HG03175 (cell line): ENCODE data around the gene LINC01488.

ENCODE experiments used
- ATAC-seq: cut with Tn5 transposase; IDR thresholded peaks from one replicate; pipeline ENCODE4 v1.9.1; 2021; ENCODE audit warnings: mild to moderate bottlenecking, moderate library complexity; ENCODE audit not compliant: unreplicated experiment

The LINC01488 gene

GRCh38 chr11:69524991-69525411 is 43.5 kb downstream of the LINC01488 start:
- ATAC-seq, result no peak

- ATAC-seq, result no peak
Observed at GRCh38 chr11:69525516-69526452, 44.3 kb downstream of the LINC01488 start.

- ATAC-seq, result no peak
Observed at GRCh38 chr11:69526453-69526810, 45.0 kb downstream of the LINC01488 start.

- no peak for ATAC-seq
Observed at GRCh38 chr11:69529001-69529400, 47.5 kb downstream of the LINC01488 start.

- no peak for ATAC-seq
Observed at GRCh38 chr11:69530278-69531070, 49.0 kb downstream of the LINC01488 start.

DNA sequence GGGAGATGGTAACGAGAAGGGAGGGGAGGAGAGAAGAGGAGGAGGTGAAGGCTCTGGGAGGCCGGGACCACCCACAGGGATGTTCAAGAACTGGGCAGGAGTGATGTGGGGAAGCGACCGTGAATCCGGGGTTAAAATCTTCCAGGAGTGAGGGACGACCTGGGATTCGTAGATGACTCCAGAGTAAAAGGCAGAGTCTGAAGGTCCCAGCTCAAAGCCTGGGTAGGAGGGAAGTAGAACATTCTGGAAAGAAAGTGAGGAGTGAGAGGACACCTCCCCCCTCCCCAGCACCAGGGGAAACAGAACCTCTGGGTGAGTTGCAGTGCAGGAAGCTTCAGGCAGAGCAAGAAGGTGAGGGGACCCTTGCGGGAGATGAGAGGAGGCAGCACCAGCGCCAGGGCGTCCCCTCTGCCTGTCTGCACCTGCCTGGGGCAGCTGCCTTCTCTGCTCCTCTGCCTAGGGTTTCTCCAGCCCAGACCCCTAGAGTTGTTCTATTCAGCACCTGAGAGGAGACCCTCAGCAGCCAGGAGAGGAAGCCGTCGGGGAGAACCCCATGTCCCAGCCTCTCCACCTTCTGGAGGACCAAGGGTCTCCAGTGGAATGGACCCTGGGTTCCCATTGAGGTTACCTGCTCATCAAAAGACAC is 49.7 kb downstream of the LINC01488 start:
- no peak for ATAC-seq

DNA sequence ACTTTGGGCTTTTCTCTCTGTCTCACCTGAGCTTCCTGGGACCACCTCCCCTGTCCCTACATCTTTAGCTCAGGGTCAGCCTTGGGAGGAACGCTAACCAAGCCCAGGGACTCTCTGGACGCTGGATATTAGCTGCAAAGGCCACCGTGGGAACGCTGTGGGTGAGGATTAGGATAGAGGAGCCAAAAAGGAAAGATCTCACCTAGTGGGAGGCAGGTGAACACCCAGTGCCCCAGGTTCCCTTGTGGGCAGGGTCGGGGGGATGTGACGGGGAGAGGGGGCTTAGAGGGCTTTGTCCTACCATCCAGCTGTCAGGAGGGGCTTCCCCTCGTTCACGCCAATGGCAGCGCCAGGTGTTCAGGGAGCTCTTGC is 50.2 kb downstream of the LINC01488 start:
- no peak for ATAC-seq

DNA sequence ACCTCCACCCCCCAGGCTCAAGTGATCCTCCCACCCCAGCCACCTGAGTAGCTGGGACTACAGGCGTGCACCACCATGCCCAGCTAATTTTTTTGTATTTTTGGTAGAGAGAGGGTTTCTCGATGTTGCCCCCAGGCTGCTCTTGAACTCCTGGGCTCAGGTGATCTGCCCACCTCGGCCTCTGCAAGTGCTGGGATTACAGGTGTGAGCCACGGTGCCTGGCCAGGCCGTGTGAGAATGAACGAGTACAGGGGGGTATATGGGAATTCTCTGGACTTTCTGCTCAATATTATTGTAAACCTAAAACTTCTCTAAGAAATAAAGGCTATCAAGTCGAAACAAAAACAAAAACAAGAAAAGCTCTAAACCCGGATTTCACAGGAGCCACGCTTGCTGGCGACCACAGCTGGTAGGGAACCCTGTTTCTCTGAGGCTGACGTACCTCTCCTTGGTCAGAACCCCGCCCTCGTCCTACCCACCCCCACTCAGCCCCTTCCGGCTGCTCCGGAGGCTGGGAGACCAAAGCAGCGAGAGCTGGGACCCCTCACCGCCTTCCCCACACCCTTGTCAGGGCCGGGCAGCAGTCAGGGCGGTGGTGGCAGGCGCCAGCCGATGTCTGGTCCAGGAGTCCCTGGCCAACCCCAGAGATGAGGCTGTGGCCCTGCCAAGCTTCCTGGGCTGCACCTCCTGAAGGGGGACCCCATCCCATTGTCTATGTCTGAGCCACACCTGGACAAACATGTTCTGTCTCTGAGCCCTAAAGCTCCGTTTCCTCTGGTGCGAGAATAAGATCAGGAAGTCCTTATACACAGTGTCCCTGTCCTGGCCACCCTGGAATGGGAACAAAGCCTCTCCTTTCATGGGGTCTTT is 52.1 kb downstream of the LINC01488 start:
- ATAC-seq, result no peak

DNA sequence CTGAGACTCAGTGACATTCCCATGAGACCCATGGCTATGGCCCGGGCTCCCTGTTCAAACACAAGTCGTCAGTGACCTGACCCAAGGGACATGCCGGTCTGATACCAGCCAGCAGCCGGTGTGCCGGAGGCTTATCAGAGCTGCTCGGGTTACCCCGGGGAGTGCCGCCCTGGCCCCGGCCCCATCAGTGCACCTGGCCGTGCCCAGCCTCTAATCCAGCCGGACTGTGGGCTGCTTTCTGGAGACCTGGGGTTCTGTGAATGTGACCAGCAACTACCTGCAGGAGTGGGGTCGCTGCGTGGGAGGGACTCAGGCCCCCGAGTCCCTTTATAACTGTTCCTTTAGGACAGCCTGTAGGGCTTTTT is 52.7 kb downstream of the LINC01488 start:
- ATAC-seq, result no peak

DNA sequence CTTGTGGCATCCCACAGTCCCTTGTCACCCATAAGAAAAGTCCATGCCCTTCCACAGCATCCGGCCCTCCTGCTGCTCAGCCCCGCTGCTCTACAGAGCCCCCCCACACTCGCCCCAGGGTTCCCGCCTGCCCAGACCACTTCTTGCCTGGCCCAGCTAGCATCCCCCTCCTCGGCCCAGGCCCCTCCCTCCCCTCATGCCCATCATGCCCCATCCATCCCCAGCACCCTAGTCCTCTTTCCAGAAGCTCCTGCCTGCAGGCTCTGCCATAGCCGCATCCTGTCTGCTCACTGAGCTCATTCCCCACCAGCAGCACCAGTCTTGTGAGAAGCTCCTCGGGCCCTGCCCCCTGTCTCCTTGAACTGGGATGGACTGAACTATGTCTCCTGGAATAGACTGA is 54.4 kb downstream of the LINC01488 start:
- ATAC-seq, result no peak

- no peak for ATAC-seq
Observed at GRCh38 chr11:69536406-69536805, 54.9 kb downstream of the LINC01488 start.

DNA sequence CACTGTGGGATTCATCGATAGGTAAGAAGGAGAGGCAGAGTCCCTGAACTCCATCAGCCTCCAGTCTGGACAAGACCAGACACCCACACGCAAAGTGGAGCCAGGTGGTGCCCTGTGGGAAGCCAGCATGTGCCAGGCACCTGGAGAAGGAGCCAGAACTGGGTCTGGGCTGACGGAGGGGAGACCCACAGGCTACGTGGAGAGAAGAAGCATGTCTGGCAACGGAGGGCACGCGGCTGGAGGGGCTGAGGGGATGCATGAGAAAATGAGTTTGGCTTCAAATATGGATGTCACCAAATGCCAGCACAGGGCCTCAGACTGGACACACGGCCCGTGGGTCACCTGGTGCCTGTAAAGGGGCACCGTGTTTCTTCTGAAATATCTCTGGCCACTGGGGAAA is 55.7 kb downstream of the LINC01488 start:
- ATAC-seq, result no peak

DNA sequence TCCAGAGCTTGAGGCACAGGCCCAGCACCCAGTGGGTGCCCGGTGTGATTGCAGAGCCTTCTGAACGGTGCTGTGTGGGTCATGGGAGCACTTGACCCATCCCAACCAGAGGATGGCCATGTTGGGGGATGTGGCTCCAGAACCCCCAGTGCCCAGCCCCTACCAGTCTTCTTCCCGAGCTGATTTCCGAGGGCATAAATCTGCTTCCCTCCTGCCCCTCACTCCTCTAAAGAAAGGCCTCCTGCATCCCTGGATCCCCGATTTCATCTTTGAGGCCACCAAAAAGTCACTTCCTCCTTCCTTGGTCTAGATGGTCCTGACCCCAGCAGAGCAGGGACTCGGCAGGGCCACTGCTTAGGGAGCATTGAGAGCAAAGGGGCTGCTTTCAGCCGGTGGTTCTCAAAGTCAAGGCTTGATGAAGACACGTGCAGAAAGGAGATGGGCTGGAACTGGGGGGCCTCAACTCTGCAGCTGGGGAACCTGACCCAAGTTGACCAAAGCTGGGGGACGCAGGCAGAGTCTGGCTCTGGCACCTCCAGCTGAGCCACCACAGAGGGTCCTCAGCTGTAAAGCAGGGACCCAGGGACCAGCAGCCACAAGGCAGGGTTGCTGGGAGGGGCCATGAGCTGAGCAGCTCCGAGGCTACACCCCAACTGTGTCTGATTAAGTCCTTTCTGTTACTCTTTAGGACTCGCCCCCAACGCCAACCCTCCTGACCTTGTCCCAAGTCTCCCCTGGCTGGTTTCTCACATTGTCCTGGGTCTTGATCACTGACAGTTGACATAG is 56.6 kb downstream of the LINC01488 start:
- no peak for ATAC-seq

DNA sequence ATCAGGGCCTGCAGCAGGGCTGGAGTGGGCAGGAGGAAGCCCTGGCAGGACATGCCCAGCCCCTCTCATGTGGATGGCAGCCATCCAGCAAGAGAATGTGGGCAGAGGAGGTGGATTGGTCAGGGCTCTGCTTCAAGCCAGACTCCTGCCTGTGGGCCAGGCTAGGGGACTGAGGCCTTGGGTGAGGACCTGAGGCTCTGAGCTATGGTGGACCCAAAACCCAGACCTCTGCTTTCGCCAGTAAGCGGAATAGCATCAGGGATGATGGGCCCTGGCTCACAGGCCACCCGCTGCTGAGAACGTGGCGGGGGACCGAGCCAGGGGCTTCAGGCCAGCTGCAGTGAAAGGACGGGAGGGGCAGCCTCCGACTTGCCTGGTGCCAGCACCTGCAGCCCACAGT is 57.4 kb downstream of the LINC01488 start:
- ATAC-seq, result no peak

DNA sequence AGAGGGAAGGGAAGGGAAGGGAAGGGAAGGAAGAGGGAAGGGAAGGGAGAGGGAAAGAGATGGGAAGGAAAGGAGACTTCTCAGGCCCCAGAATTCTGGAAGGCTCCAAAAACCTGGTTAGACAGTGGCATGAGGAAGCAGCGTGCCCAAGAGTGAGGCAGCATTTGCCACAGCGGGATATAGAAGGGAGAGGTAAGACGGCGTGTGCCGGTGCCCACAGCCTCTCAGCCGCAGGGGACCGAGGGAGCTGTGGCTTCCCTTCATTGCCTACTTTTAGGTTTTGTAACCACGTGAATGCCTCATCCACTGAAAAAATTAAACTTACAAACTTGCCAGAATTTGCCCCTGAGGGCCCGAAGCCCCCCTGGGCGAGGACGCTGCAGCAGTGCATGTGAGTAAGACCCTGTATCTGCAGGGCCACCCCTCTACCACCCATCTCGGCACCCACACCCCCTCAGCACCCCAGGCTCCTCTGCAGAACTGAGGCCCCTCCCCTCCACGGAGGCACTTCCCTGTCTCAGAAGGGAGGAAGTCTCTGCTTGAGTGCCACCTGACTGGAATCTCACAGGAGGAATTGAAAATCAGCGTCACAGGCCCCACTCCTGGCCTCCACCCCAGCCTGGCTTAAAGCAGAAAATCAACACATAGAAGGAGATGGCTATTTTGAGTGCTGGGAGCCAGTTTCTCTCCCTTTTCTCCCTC is 58.1 kb downstream of the LINC01488 start:
- ATAC-seq, result no peak

DNA sequence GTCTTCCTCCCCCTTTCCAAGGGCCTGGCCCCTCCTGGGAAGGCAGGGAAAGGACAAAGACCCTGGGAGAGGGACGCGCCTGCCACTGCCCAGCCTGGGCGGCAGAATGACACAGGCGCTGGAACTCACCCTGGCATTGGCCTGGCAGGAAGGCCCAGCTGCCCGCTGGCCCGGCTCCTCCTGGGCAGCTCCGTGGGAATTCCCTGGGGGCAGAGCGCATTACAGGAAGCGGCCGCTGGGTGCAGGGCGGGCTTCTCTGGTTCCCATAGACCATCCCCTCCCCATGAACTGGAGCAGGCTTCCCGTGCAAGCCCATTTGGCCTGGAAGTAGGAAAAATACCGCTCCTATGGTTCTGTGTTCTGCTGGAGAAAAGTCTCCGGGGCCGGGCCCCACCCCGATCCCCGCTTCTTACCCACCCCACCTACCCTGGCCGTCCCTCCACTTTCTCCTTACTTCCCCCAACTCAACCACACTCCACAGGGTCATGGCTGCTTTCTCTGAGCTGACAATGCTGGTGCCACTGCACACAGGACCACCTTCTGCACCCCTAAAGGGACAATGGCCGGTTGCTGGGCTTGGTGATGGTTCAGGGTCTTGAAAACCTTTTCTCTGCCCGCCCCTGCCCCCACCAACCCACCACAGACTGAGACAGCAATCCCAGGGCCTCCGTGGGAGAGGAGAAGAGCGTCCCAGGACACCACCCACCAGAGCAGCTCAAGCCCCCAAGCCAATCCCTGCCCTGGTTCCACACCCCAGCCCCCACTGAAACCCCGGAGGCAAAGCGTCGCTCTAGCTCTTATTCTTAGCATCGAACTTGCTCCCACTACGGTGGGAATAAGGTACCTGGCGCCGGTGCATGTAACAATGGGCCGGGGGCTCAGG is 58.9 kb downstream of the LINC01488 start:
- no peak for ATAC-seq

- no peak for ATAC-seq
Observed at GRCh38 chr11:69541001-69541285, 59.5 kb downstream of the LINC01488 start.

GRCh38 chr11:69541501-69542313 is 60.2 kb downstream of the LINC01488 start:
- no peak for ATAC-seq
